Measurements from ENCODE around the gene ATXN2. TPM values are rescaled to one million over a fixed set of nuclear protein-coding genes. Genes with fewer than 3 reads are reported as not detected.

Gene ATXN2
- total RNA-seq, 1 donor from 2014 or later = 70.3 TPM

GRCh38 chr12:111410431-111411184, 188.5 kb downstream of the ATXN2 start:
- intact Hi-C loops (cut with DNase I) = no loop called here
- H3K4me3 ChIP-seq = peak overlapping the region; percentile 93
- no peak for TF ChIP-seq CTCF (IDR thresholded peaks at IDR 0.05)
- H3K4me1 ChIP-seq = peaks cover 78% of the 10 kb centered on the region
- H3K9me3 ChIP-seq = no peaks in the 10 kb centered on the region
- no peak for ATAC-seq
- no peaks in the 10 kb centered on the region for H3K36me3 ChIP-seq
- peak overlapping the region; percentile 86 for H3K27ac ChIP-seq
- H3K27me3 ChIP-seq (ENCODE audit: low read depth) = no peaks in the 10 kb centered on the region
- peak; percentile 48 for DNase-seq

DNA sequence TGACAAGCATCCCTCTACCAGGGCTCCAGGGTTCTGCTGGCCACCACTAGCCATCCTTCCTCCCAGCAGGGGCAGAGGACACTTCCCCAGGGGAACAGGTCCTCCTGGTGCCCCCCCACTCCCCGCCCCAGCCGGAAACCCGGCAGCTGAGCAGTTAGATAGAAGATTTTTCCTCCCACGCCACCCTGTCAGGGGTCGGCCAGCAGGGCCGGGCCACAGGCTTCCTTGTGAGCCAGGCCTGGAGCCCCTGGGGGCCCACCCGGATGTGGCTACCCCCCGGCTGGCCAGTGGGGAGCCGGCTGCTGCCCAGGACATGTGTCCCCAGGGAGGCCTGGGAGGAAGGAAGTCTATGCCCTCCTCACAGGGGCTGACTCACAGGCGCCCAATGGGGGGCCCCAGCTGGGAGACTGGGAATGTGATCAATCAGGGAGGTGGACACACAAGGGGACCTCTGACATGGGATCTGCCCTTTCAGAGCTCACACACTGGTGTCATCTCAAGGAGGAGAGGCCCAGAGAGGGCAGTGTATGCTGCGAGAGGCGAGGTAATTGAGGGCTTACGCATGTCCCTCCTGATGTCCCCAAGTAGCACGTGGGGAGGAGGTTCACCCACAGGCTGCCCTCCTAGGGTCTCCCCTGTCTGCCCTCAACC, 189.2 kb downstream of the ATXN2 start:
- peak; percentile 67 for DNase-seq
- Histone ChIP-seq H3K27me3 (ENCODE audit: low read depth) (no peaks in the 10 kb centered on the region), H3K4me3 (peak overlapping the region; percentile 93), H3K27ac (peak overlapping the region; percentile 86), H3K4me1 (peaks cover 80% of the 10 kb centered on the region), H3K36me3 (no peaks in the 10 kb centered on the region), H3K9me3 (no peaks in the 10 kb centered on the region)
- no peak for TF ChIP-seq CTCF (IDR thresholded peaks at IDR 0.05)
- ATAC-seq = no peak
- intact Hi-C loops (cut with DNase I) = no loop called here

- H3K4me1 ChIP-seq = peaks cover 85% of the 10 kb centered on the region
- DNase-seq = peak; percentile 46
Measured at GRCh38 chr12:111409403-111409779, 189.7 kb downstream of the ATXN2 start.

GRCh38 chr12:111408686-111409402, 190.3 kb downstream of the ATXN2 start:
- intact Hi-C loops (cut with DNase I) = no loop called here
- H3K9me3 ChIP-seq = no peaks in the 10 kb centered on the region
- no peaks in the 10 kb centered on the region for H3K36me3 ChIP-seq
- no peak for TF ChIP-seq CTCF (IDR thresholded peaks at IDR 0.05)
- H3K4me3 ChIP-seq = peak overlapping the region; percentile 93
- H3K27ac ChIP-seq = peak overlapping the region; percentile 86
- ATAC-seq (no peak), DNase-seq (no peak)
- H3K27me3 ChIP-seq (ENCODE audit: low read depth) = no peaks in the 10 kb centered on the region
- peaks cover 87% of the 10 kb centered on the region for H3K4me1 ChIP-seq

More at GRCh38 chr12:111409403-111409779, 189.7 kb downstream of the ATXN2 start:
- ATAC-seq = no peak
- Histone ChIP-seq H3K4me3 (peak overlapping the region; percentile 93), H3K36me3 (no peaks in the 10 kb centered on the region), H3K9me3 (no peaks in the 10 kb centered on the region), H3K27ac (peak overlapping the region; percentile 86), H3K27me3 (ENCODE audit: low read depth) (no peaks in the 10 kb centered on the region)
- intact Hi-C loops (cut with DNase I) = no loop called here
- no peak for TF ChIP-seq CTCF (IDR thresholded peaks at IDR 0.05)

- peaks cover 87% of the 10 kb centered on the region for H3K4me1 ChIP-seq
- no peak for ATAC-seq
Measured at GRCh38 chr12:111408116-111408440, 191.0 kb downstream of the ATXN2 start.

More at GRCh38 chr12:111408116-111408440, 191.0 kb downstream of the ATXN2 start:
- TF ChIP-seq CTCF (IDR thresholded peaks at IDR 0.05) = no peak
- Histone ChIP-seq H3K9me3 (no peaks in the 10 kb centered on the region), H3K4me3 (peak overlapping the region; percentile 93), H3K27me3 (ENCODE audit: low read depth) (no peaks in the 10 kb centered on the region), H3K27ac (peak overlapping the region; percentile 86), H3K36me3 (no peaks in the 10 kb centered on the region)
- no peak for DNase-seq
- intact Hi-C loops (cut with DNase I) = no loop called here
